Measurements from ENCODE around the gene PUM2.

Gene PUM2

DNA sequence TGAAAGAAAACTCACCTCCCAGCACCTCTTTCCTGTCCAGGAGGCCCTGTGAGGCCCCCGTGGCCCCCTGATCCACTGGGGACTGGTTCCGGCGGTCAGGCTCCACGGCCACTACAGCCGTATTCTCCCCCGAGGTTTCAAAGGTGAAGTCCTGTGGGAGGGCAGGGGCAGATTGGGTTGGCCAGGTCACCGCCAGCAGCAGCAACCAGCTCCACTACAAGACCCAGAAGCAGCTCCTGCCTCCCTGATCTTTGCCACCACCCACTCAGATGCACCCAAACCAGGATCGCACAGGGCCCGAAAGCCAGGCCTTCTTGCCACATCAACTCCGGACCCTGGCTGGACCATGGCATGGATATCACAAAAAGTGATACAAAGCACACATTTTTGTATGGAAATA, 147.6 kb downstream of the PUM2 start:
- Histone ChIP-seq H3K4me3 (ENCODE audit: low read depth, low read length) (no peak overlapping the region), H3K27me3 (replicated peaks) (no peaks in the 10 kb centered on the region), H3K36me3 (replicated peaks) (no peaks in the 10 kb centered on the region), H3K27ac (no peak overlapping the region)
- DNase-seq = no peak
- TF ChIP-seq, protein P1, sequence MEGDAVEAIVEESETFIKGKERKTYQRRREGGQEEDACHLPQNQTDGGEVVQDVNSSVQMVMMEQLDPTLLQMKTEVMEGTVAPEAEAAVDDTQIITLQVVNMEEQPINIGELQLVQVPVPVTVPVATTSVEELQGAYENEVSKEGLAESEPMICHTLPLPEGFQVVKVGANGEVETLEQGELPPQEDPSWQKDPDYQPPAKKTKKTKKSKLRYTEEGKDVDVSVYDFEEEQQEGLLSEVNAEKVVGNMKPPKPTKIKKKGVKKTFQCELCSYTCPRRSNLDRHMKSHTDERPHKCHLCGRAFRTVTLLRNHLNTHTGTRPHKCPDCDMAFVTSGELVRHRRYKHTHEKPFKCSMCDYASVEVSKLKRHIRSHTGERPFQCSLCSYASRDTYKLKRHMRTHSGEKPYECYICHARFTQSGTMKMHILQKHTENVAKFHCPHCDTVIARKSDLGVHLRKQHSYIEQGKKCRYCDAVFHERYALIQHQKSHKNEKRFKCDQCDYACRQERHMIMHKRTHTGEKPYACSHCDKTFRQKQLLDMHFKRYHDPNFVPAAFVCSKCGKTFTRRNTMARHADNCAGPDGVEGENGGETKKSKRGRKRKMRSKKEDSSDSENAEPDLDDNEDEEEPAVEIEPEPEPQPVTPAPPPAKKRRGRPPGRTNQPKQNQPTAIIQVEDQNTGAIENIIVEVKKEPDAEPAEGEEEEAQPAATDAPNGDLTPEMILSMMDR (IDR thresholded peaks at IDR 0.05; ENCODE audit: low read depth, low read length, missing control alignments) = no peak
- in situ Hi-C loops (cut with HindIII; ENCODE audit: low pct_ligation_motif_present, low sequenced_read_pairs) = no loop called here

DNA sequence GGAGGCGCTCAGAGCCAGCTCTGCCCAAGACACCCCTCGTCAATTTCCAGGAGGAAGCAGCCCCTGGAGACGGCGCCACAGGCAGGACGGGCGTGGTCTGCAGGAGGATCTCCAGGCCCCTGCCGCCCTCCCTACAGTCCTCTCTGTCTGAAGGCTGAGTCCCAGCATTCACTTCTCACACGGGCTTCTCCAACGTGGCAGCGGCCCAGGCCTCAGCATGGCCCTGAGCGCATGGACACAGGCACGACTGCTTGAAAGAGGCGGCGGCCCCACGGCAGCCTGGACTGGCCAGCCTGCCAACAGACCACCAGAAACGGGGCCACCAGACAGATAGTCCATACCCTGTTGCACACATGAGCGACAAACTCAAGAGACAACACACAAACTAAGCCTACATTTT, 149.0 kb downstream of the PUM2 start:
- no peak for DNase-seq
- H3K27me3 ChIP-seq (replicated peaks) = no peaks in the 10 kb centered on the region
- H3K36me3 ChIP-seq (replicated peaks) = no peaks in the 10 kb centered on the region
- no peak overlapping the region for H3K4me3 ChIP-seq (ENCODE audit: low read depth, low read length)
- TF ChIP-seq, protein P1 (IDR thresholded peaks at IDR 0.05; ENCODE audit: low read depth, low read length, missing control alignments) = no peak
- in situ Hi-C loops (cut with HindIII; ENCODE audit: low pct_ligation_motif_present, low sequenced_read_pairs) = no loop called here
- no peak overlapping the region for H3K27ac ChIP-seq

- no peak for DNase-seq
- Histone ChIP-seq H3K27me3 (replicated peaks) (no peaks in the 10 kb centered on the region), H3K27ac (no peak overlapping the region), H3K4me3 (ENCODE audit: low read depth, low read length) (no peak overlapping the region), H3K36me3 (replicated peaks) (no peaks in the 10 kb centered on the region)
- in situ Hi-C loops (cut with HindIII; ENCODE audit: low pct_ligation_motif_present, low sequenced_read_pairs) = no loop called here
- TF ChIP-seq, protein P1 (IDR thresholded peaks at IDR 0.05; ENCODE audit: low read depth, low read length, missing control alignments) = no peak
Measured at GRCh38 chr2:20200697-20201555, 149.7 kb downstream of the PUM2 start.

DNA sequence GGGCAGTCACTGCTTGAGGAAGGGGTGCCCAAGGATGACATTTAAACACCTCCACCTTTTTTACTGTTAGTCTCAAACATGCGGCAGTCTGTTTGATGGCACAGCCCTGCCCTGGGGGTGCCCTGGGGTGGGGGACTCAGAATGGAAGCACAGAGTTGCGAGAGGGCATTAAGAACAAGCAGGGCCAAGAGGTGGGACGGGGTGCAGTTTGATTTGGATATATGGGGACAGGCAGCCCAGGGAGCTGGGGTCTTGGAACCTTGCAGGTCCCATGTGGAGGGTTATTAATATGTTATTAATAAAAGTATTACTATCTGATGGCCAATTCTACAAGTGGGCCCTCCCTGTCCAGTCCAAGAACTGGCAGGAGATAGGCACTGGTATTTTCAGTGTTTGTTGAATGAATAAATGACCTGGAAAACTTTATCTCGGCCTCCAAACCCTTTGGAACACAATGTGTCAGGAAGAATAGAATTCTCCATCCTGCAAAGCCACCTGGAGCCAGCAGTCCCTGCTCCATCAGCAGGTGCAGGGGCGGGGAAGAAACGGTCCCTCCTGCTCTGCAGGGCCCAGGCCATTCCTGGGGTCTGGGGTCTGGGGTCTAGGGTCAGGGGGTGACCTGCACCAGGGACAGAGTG, 150.9 kb downstream of the PUM2 start:
- DNase-seq = no peak
- Histone ChIP-seq H3K4me3 (ENCODE audit: low read depth, low read length) (no peak overlapping the region), H3K27me3 (replicated peaks) (no peaks in the 10 kb centered on the region), H3K27ac (no peak overlapping the region), H3K36me3 (replicated peaks) (no peaks in the 10 kb centered on the region)
- TF ChIP-seq, protein P1 (IDR thresholded peaks at IDR 0.05; ENCODE audit: low read depth, low read length, missing control alignments) = no peak
- in situ Hi-C loops (cut with HindIII; ENCODE audit: low pct_ligation_motif_present, low sequenced_read_pairs) = no loop called here

DNA sequence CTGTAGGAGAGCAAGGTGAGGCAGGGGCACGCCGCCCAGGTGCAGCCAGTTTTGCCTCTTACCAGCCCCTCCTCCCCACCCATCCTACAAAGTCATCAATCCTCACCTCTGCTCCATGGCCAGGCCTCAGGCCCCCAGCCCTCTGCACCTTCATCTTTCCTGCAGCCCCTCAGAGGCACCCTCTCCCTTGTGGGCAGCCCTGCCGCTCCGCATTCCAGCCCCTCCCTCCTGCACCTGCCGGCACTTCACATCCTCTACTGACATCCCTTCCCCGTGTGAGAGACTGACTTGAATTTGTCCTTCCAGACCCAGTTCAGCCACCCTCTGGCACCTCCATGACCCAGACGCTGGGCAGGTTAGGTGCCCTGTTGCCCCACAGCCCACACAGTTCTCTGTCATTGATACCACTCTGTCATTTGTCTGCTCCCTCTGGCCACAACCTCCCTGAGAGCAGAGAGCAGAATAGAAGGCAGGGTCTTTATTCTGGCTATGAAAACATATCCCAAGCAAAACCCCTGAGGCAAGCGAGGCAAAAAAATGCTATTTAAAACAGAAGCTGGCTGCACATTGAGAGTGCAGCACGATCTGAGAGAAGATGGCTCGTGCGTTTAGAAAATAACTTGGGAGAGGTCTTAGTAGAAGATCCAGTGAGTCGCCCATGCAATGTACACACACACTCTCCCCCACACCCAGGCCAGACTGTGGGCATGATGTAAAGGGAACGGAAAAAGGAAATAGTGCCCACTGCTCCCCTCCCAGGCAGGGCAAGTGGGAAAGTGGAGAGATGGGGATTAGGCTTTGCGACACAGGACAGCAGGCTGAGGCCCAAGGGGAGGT, 151.6 kb downstream of the PUM2 start:
- TF ChIP-seq, protein P1 (IDR thresholded peaks at IDR 0.05; ENCODE audit: low read depth, low read length, missing control alignments) = no peak
- no peak for DNase-seq
- in situ Hi-C loops (cut with HindIII; ENCODE audit: low pct_ligation_motif_present, low sequenced_read_pairs) = no loop called here
- Histone ChIP-seq H3K4me3 (ENCODE audit: low read depth, low read length) (no peak overlapping the region), H3K27ac (no peak overlapping the region), H3K36me3 (replicated peaks) (no peaks in the 10 kb centered on the region), H3K27me3 (replicated peaks) (no peaks in the 10 kb centered on the region)
